Liver (tissue), 3 donors: ENCODE data around the gene UTRN.

Experiments
- EGR1 ChIP-seq, 2 donors: IDR thresholded peaks; 2 replicates each; pipeline ENCODE4 v1.6.1; 2016 to 2018; ENCODE audit warnings: antibody characterized with exemption in 2 of 2, low read depth in 2 of 2
- GABPA ChIP-seq, 2 donors: IDR thresholded peaks in 1 of 2; conservative IDR thresholded peaks in 1 of 2; 2 replicates each; pipeline ENCODE4 v1.6.1; 2016; ENCODE audit warnings: antibody characterized with exemption in 2 of 2, mild to moderate bottlenecking in 1 of 2, moderate library complexity in 1 of 2
- JUND ChIP-seq, 2 donors: IDR thresholded peaks; 2 replicates each; pipeline ENCODE4 v1.6.1; 2016; ENCODE audit warnings: antibody characterized with exemption in 2 of 2
- RXRA ChIP-seq, 2 donors: IDR thresholded peaks; 2 replicates each; pipeline ENCODE4 v1.6.1; 2017 to 2018; ENCODE audit warnings: antibody characterized with exemption in 2 of 2, mild to moderate bottlenecking in 1 of 2
- TAF1 ChIP-seq: conservative IDR thresholded peaks from 2 replicates; pipeline ENCODE4 v1.6.1; 2016; ENCODE audit warnings: antibody characterized with exemption, mild to moderate bottlenecking
- TF ChIP-seq, protein P1 (sequence below): IDR thresholded peaks from 2 replicates; pipeline ENCODE4 v1.6.1; 2016; ENCODE audit warnings: antibody characterized with exemption
- TF ChIP-seq, protein P2 (sequence below): fragments of 150-350 bp; IDR thresholded peaks from 2 replicates; pipeline ENCODE4 v1.5.1; 2017; ENCODE audit warnings: improper control_type of control experiment, low read depth, low read length; ENCODE audit not compliant: missing input control
- TF ChIP-seq, protein P3 (sequence below): IDR thresholded peaks from 2 replicates; pipeline ENCODE4 v1.6.1; 2016; ENCODE audit warnings: antibody characterized with exemption
- donor health status: healthy.
- donor health status: healthy.

DNA sequence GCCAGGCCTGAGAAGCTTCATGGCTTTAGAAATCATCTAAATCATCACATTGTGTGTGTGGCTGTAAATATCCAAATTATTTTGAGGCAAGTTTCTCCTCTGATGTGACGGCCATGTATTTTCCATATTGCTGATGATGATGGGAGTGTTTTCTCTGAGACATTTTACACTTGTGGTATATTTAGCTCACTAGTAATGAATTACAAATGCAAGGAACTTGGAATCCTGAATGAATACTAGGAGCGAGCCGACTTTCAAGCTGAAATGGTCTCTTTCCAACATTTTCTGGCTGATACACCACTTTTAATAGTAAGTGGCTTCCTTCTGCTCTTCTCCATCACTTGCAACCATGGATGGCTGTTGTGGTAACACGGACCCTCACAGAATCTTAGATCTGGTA, 41.3 kb downstream of the UTRN start:
- TF ChIP-seq, protein P1, sequence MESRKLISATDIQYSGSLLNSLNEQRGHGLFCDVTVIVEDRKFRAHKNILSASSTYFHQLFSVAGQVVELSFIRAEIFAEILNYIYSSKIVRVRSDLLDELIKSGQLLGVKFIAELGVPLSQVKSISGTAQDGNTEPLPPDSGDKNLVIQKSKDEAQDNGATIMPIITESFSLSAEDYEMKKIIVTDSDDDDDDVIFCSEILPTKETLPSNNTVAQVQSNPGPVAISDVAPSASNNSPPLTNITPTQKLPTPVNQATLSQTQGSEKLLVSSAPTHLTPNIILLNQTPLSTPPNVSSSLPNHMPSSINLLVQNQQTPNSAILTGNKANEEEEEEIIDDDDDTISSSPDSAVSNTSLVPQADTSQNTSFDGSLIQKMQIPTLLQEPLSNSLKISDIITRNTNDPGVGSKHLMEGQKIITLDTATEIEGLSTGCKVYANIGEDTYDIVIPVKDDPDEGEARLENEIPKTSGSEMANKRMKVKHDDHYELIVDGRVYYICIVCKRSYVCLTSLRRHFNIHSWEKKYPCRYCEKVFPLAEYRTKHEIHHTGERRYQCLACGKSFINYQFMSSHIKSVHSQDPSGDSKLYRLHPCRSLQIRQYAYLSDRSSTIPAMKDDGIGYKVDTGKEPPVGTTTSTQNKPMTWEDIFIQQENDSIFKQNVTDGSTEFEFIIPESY: no peak
- TF ChIP-seq, protein P2, sequence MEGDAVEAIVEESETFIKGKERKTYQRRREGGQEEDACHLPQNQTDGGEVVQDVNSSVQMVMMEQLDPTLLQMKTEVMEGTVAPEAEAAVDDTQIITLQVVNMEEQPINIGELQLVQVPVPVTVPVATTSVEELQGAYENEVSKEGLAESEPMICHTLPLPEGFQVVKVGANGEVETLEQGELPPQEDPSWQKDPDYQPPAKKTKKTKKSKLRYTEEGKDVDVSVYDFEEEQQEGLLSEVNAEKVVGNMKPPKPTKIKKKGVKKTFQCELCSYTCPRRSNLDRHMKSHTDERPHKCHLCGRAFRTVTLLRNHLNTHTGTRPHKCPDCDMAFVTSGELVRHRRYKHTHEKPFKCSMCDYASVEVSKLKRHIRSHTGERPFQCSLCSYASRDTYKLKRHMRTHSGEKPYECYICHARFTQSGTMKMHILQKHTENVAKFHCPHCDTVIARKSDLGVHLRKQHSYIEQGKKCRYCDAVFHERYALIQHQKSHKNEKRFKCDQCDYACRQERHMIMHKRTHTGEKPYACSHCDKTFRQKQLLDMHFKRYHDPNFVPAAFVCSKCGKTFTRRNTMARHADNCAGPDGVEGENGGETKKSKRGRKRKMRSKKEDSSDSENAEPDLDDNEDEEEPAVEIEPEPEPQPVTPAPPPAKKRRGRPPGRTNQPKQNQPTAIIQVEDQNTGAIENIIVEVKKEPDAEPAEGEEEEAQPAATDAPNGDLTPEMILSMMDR: no peak
- TF ChIP-seq, protein P3, sequence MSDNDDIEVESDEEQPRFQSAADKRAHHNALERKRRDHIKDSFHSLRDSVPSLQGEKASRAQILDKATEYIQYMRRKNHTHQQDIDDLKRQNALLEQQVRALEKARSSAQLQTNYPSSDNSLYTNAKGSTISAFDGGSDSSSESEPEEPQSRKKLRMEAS: no peak
- TF ChIP-seq EGR1 (IDR thresholded peaks at IDR 0.05; ENCODE audit: low read depth in 2 of 2) (no peak), GABPA (IDR thresholded peaks at IDR 0.05 in 1 of 2, conservative IDR thresholded peaks at IDR 0.05 in 1 of 2) (no peak), RXRA (IDR thresholded peaks at IDR 0.05) (no peak), JUND (IDR thresholded peaks at IDR 0.05) (no peak), TAF1 (no peak)
